H1 (cell line): ENCODE measurements around the gene PITPNC1. TPM values are rescaled to one million over a fixed set of nuclear protein-coding genes. Genes with fewer than 3 reads are reported as not detected.

ENCODE experiments used
- CBX5 ChIP-seq: fragments of 300-800, 300-1000 bp; sonication (generic); IDR thresholded peaks from 2 replicates; pipeline ENCODE4 v1.7.1; 2016; ENCODE audit warnings: antibody characterized with exemption, low read length, low read depth
- GTF2F1 ChIP-seq: IDR thresholded peaks from 2 replicates; pipeline ENCODE4 v1.6.1; 2012; ENCODE audit warnings: low read depth, low read length, improper control_type of control experiment, borderline replicate concordance
- KDM1A ChIP-seq: fragments of 200-600, 300-600 bp; sonication (generic); IDR thresholded peaks from 2 replicates; pipeline ENCODE4 v1.7.1; 2016; ENCODE audit warnings: mild to moderate bottlenecking, low read length, borderline replicate concordance
- KDM4A ChIP-seq: IDR thresholded peaks from one replicate; pipeline ENCODE4 v1.7.1; 2012; ENCODE audit warnings: low read depth, mild to moderate bottlenecking, moderate library complexity, low read length, inconsistent platforms; ENCODE audit not compliant: severe bottlenecking
- NRF1 ChIP-seq: IDR thresholded peaks from 2 replicates; pipeline ENCODE4 v1.6.1; 2011; ENCODE audit warnings: mild to moderate bottlenecking, low read depth, low read length, improper control_type of control experiment
- POLR2A ChIP-seq, 2 experiments: IDR thresholded peaks; 1 replicate in 1 of 2; 2 replicates in 1 of 2; pipeline ENCODE4 v1.6.1; 2011; ENCODE audit warnings: low read depth in 2 of 2, low read length in 2 of 2, mild to moderate bottlenecking in 2 of 2; ENCODE audit errors: control extremely low read depth in 1 of 2
- POLR2AphosphoS5 ChIP-seq: IDR thresholded peaks from 2 replicates; pipeline ENCODE4 v1.6.1; 2011; ENCODE audit warnings: low read depth, low read length
- RFX5 ChIP-seq: IDR thresholded peaks from 2 replicates; pipeline ENCODE4 v1.6.1; 2011; ENCODE audit warnings: low read depth, low read length, improper control_type of control experiment, borderline replicate concordance
- SP1 ChIP-seq: IDR thresholded peaks from 2 replicates; pipeline ENCODE4 v1.6.1; 2011; ENCODE audit warnings: low read depth, low read length
- TBP ChIP-seq: IDR thresholded peaks from 2 replicates; pipeline ENCODE4 v1.6.1; 2011; ENCODE audit warnings: low read depth, low read length, improper control_type of control experiment
- TCF12 ChIP-seq: IDR thresholded peaks from 2 replicates; pipeline ENCODE4 v1.6.1; 2011; ENCODE audit warnings: low read depth, mild to moderate bottlenecking, low read length
- polyA plus RNA-seq, 7 experiments: library from polyadenylated mRNA; depleted of rRNA in 3 of 7; stranded (reverse) in 5 of 7; unstranded in 2 of 7; fragments of >200 nt in 5 of 7; fragments of 200-250 nt in 2 of 7; gene quantifications; 1 replicate in 5 of 7; 2 replicates in 1 of 7; 4 replicates in 1 of 7; pipeline versions ENCODE4 v1.2.1 to v1.2.3, GENCODE V29; 2011 to 2013; ENCODE audit warnings: missing spikeins in 2 of 7, mixed read lengths in 2 of 7
- total RNA-seq: library from RNA; stranded (reverse); fragmentation: NEBNext Ultra II Directional; extraction: Animal tissue kit (Norgen Biotek cat#: 25700); gene quantifications from 2 replicates; pipeline ENCODE4 v1.2.1, GENCODE V29; 2021
- TF ChIP-seq, protein P1 (sequence below), 3 experiments: IDR thresholded peaks; 1 replicate in 2 of 3; 2 replicates in 1 of 3; pipeline versions ENCODE4 v1.5.1 to v1.6.1; 2011; ENCODE audit warnings: low read length in 3 of 3, mild to moderate bottlenecking in 3 of 3, inconsistent platforms in 2 of 3, low read depth in 1 of 3, moderate library complexity in 1 of 3; ENCODE audit not compliant: insufficient read depth in 1 of 3; ENCODE audit errors: control extremely low read depth in 1 of 3

The PITPNC1 gene
- total and polyA plus RNA-seq, 2 of the 8 experiments (the other 6 are each of a cell fraction or from before 2014, with no cell fraction given): 17.6 to 54.7 TPM

DNA sequence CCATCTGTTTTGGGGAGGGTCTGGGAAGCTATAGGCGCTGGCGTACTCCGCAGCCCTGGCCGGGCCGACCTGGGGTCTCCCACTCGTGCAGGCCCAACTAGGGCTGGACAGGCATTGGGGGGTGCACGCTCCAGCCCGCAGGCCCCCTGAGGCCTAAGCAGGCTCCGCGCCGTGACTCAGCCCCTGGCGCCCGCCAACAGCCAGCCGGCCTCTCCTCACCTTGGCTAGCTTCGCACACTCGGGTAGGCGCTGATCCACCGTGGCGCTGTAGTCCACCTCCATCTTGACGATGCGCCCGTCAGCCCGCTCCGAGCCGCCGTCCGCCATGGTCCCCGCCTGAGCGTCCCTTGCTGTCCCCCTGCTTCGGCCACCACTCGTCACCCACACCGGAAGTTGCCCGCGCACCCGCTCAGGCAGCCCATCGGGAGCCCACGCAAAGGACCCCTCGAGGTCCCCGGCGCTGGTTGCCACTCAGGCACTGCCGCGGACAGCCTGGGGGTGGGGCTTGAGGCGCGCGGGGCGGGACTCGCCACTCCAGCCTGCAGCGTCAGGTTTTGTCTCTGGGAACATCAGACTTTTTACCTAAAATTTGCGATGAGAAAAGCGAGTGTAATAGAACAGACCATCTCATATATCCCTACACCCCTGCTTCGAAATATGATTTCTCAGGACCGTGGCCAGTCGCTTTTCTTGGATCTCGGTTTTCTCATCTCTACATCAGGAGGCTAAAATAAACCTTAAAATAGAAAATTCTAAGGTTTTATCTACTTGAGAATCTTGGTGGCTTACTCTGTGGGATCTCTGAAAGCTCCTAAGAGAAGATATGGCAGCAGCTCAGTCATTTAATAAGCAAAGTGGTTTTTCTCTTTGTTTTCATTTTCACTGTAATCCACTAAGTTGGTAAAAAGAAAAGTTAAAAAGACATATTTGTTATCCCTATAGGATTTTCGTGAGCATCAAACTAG lies 10.6 kb upstream of the PITPNC1 start, which contains the start of gene PSMD12 (continued):
- TF ChIP-seq, protein P1, sequence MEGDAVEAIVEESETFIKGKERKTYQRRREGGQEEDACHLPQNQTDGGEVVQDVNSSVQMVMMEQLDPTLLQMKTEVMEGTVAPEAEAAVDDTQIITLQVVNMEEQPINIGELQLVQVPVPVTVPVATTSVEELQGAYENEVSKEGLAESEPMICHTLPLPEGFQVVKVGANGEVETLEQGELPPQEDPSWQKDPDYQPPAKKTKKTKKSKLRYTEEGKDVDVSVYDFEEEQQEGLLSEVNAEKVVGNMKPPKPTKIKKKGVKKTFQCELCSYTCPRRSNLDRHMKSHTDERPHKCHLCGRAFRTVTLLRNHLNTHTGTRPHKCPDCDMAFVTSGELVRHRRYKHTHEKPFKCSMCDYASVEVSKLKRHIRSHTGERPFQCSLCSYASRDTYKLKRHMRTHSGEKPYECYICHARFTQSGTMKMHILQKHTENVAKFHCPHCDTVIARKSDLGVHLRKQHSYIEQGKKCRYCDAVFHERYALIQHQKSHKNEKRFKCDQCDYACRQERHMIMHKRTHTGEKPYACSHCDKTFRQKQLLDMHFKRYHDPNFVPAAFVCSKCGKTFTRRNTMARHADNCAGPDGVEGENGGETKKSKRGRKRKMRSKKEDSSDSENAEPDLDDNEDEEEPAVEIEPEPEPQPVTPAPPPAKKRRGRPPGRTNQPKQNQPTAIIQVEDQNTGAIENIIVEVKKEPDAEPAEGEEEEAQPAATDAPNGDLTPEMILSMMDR (IDR thresholded peaks at IDR 0.05; ENCODE audit: control extremely low read depth in 1 of 3, insufficient read depth in 1 of 3, low read depth in 1 of 3, low read length in 3 of 3): no peak
- TF ChIP-seq TCF12: no peak
- peak; percentile 78 to 93 for TF ChIP-seq POLR2A (IDR thresholded peaks at IDR 0.05; ENCODE audit: control extremely low read depth in 1 of 2, low read depth in 2 of 2, low read length in 2 of 2)
- TF ChIP-seq POLR2AphosphoS5: peak; percentile 95
- TF ChIP-seq KDM1A: no peak
- TF ChIP-seq TBP: peak; percentile 77; the same call in 1 of the 2 replicates
- TF ChIP-seq CBX5: no peak
- no peak for TF ChIP-seq KDM4A
- no peak for TF ChIP-seq NRF1
- TF ChIP-seq GTF2F1: no peak
- no peak for TF ChIP-seq RFX5
- TF ChIP-seq SP1: no peak
